Measurements from ENCODE around the gene TCF19. TPM values are rescaled to one million over a fixed set of nuclear protein-coding genes. Genes with fewer than 3 reads are reported as not detected.

TCF19 gene
- total RNA-seq, 1 experiment from 2014 or later: 12.7 TPM

GRCh38 chr6:31144296-31144969, 14.0 kb upstream of the TCF19 start (continued):
- no peak for TF ChIP-seq NFE2L1 (CRISPR knock-in tag; IDR thresholded peaks at IDR 0.05)
- TF ChIP-seq TEAD4 (CRISPR knock-in tag; IDR thresholded peaks at IDR 0.05): no peak
- TF ChIP-seq, protein P1, sequence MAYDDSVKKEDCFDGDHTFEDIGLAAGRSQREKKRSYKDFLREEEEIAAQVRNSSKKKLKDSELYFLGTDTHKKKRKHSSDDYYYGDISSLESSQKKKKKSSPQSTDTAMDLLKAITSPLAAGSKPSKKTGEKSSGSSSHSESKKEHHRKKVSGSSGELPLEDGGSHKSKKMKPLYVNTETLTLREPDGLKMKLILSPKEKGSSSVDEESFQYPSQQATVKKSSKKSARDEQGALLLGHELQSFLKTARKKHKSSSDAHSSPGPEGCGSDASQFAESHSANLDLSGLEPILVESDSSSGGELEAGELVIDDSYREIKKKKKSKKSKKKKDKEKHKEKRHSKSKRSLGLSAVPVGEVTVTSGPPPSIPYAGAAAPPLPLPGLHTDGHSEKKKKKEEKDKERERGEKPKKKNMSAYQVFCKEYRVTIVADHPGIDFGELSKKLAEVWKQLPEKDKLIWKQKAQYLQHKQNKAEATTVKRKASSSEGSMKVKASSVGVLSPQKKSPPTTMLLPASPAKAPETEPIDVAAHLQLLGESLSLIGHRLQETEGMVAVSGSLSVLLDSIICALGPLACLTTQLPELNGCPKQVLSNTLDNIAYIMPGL (CRISPR knock-in tag; IDR thresholded peaks at IDR 0.05): no peak
- TF ChIP-seq JUN (CRISPR knock-in tag; IDR thresholded peaks at IDR 0.05): no peak
- TF ChIP-seq ZBTB43 (CRISPR knock-in tag; IDR thresholded peaks at IDR 0.05): no peak
- no peak for TF ChIP-seq PREB (CRISPR knock-in tag; IDR thresholded peaks at IDR 0.05; ENCODE audit: borderline replicate concordance)
- no peak for TF ChIP-seq RELA (CRISPR knock-in tag; IDR thresholded peaks at IDR 0.05; ENCODE audit: borderline replicate concordance)
- TF ChIP-seq CBFB (CRISPR knock-in tag; IDR thresholded peaks at IDR 0.05; ENCODE audit: low read depth): no peak
- TF ChIP-seq FOXP1 (CRISPR knock-in tag; IDR thresholded peaks at IDR 0.05; ENCODE audit: borderline replicate concordance): no peak

GRCh38 chr6:31144970-31145340, 13.4 kb upstream of the TCF19 start:
- ChIA-PET CTCF (interaction anchor here (1.6 kb wide), 1 partner anchor 8 kb away, joined by 6 read pairs; no protein-coding TSS in a partner anchor), POLR2A (interaction anchor here (0.9 kb wide), 1 partner anchor 27 kb away, joined by 4 read pairs; no protein-coding TSS in a partner anchor)
- DNase-seq (ENCODE audit: low spot score) (no peak), ATAC-seq (no peak)
- Mint-ChIP-seq H3K27ac (no peak overlapping the region), H3K4me3 (no peak overlapping the region), H3K9me3 (no peaks in the 10 kb centered on the region), H3K4me1 (peaks cover 21% of the 10 kb centered on the region), H3K27me3 (ENCODE audit: low read depth) (no peaks in the 10 kb centered on the region), H3K36me3 (peaks cover 48% of the 10 kb centered on the region)
- TF ChIP-seq CDX4 (CRISPR knock-in tag; IDR thresholded peaks at IDR 0.05; ENCODE audit: borderline replicate concordance): no peak
- TF ChIP-seq ELF4 (CRISPR knock-in tag; IDR thresholded peaks at IDR 0.05; ENCODE audit: low read depth): no peak
- TF ChIP-seq, protein P2, sequence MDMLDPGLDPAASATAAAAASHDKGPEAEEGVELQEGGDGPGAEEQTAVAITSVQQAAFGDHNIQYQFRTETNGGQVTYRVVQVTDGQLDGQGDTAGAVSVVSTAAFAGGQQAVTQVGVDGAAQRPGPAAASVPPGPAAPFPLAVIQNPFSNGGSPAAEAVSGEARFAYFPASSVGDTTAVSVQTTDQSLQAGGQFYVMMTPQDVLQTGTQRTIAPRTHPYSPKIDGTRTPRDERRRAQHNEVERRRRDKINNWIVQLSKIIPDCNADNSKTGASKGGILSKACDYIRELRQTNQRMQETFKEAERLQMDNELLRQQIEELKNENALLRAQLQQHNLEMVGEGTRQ (CRISPR knock-in tag; IDR thresholded peaks at IDR 0.05): no peak
- TF ChIP-seq ZNF416 (CRISPR knock-in tag; IDR thresholded peaks at IDR 0.05): no peak
- no peak for TF ChIP-seq ZBTB43 (CRISPR knock-in tag; IDR thresholded peaks at IDR 0.05)
- no peak for TF ChIP-seq STAT6 (CRISPR knock-in tag; conservative IDR thresholded peaks at IDR 0.05; ENCODE audit: low read depth)
- no peak for TF ChIP-seq IRF1 (CRISPR knock-in tag; IDR thresholded peaks at IDR 0.05)
- no peak for TF ChIP-seq CREB1 (CRISPR knock-in tag; IDR thresholded peaks at IDR 0.05)
- no peak for TF ChIP-seq NFATC4 (CRISPR knock-in tag; IDR thresholded peaks at IDR 0.05)
- no peak for TF ChIP-seq ZNF138 (CRISPR knock-in tag; conservative IDR thresholded peaks at IDR 0.05)
- TF ChIP-seq ETV6 (CRISPR knock-in tag; IDR thresholded peaks at IDR 0.05): no peak
- TF ChIP-seq NR1H2 (CRISPR knock-in tag; IDR thresholded peaks at IDR 0.05): no peak
- TF ChIP-seq KAT7 (CRISPR knock-in tag; IDR thresholded peaks at IDR 0.05; ENCODE audit: borderline replicate concordance): no peak
- TF ChIP-seq ZNF263 (CRISPR knock-in tag; IDR thresholded peaks at IDR 0.05; ENCODE audit: low read depth): no peak

Data from WTC11 (cell line).